ENCODE data around the gene PROZ.

DNA sequence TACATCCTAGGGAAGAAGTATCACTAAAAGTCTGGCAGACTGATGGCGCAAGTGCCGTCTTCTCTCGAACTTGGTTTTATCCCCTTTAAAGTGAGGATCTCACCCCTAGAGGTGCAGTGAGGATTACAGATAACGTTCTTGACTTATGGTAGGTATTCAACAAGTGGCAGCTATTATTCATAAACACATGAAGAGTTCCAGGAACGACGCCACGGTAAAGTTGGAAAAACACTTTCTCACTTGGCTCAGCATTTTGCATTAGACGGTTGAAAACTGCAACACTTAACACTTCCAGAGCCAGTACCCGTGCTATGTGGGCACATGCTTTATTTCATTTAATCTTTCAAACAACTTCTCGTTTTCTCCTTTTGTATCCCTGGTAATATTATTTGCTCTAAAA, 8.7 kb downstream of the PROZ start:
- TF ChIP-seq, protein P1, sequence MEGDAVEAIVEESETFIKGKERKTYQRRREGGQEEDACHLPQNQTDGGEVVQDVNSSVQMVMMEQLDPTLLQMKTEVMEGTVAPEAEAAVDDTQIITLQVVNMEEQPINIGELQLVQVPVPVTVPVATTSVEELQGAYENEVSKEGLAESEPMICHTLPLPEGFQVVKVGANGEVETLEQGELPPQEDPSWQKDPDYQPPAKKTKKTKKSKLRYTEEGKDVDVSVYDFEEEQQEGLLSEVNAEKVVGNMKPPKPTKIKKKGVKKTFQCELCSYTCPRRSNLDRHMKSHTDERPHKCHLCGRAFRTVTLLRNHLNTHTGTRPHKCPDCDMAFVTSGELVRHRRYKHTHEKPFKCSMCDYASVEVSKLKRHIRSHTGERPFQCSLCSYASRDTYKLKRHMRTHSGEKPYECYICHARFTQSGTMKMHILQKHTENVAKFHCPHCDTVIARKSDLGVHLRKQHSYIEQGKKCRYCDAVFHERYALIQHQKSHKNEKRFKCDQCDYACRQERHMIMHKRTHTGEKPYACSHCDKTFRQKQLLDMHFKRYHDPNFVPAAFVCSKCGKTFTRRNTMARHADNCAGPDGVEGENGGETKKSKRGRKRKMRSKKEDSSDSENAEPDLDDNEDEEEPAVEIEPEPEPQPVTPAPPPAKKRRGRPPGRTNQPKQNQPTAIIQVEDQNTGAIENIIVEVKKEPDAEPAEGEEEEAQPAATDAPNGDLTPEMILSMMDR (IDR thresholded peaks at IDR 0.05 in 2 of 3, conservative IDR thresholded peaks at IDR 0.05 in 1 of 3; ENCODE audit: borderline replicate concordance in 1 of 3, insufficient read depth in 1 of 3, low read depth in 2 of 3, low read length in 2 of 3): no peak
- no peak for TF ChIP-seq CEBPB (IDR thresholded peaks at IDR 0.05; ENCODE audit: low read depth)
- TF ChIP-seq SIN3A (IDR thresholded peaks at IDR 0.05; ENCODE audit: low read depth): no peak
- no peak for TF ChIP-seq POLR2AphosphoS5 (IDR thresholded peaks at IDR 0.05; ENCODE audit: low read depth, low read length)
- no peak for TF ChIP-seq POLR2A (IDR thresholded peaks at IDR 0.05; ENCODE audit: borderline replicate concordance, extremely low read depth, insufficient read depth, insufficient read length)
- no peak for TF ChIP-seq EZH2phosphoT487 (IDR thresholded peaks at IDR 0.05; ENCODE audit: borderline replicate concordance)
- no peak for TF ChIP-seq ELF1 (IDR thresholded peaks at IDR 0.05; ENCODE audit: borderline replicate concordance, low read depth)
- TF ChIP-seq EZH2 (IDR thresholded peaks at IDR 0.05): no peak
- no peak for TF ChIP-seq YY1 (IDR thresholded peaks at IDR 0.05; ENCODE audit: extremely low read depth, insufficient replicate concordance, low read depth, low read length)

Data from HCT116 (cell line).